TTC549 (cell line): Measurements from ENCODE around the gene C11orf98.
A peak's percentile ranks its signal among the peaks of the same experiment; 100 is the strongest.
"Not testable (repeated sequence)": the region's sequence is repeated elsewhere in the genome, so short reads cannot be mapped to it uniquely, and the experiment has no call there.

ENCODE experiments used
- FAIRE-seq: peaks from 2 replicates; lab custom pipeline; 2012; peaks lifted over from hg19 to GRCh38; lab: Jason Lieb, UNC

The C11orf98 gene

DNA sequence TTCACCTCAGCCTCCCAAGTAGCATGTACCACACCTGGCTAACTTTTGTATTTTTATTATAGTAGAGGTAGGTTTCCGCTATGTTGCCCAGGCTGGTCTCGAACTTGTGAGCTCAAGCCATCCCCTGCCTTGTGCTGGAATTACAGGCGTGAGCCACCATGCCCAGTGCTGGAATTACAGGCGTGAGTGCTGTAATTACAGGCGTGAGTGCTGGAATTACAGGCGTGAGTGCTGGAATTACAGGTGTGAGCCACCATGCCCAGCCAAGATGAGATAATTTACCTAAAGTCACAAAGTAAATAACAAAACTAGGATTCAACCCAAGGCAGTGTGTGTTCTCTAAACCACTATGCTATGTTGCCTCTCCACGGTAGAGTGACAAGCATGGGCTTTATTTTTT lies 17.5 kb upstream of the C11orf98 start:
- FAIRE-seq: no peak

- FAIRE-seq: peak; percentile 22
These were observed 15.8 kb upstream of the C11orf98 start for GRCh38 chr11:62680825-62681240.

- no peak for FAIRE-seq
These were observed 14.0 kb upstream of the C11orf98 start, which contains the start of gene UBXN1 for GRCh38 chr11:62678770-62679696. Gene UBXN1, minus strand, starts transcription at chr11:62679073. Its CDS starts 150 bp downstream, at chr11:62678923.

- FAIRE-seq: no peak
These were observed 13.4 kb upstream of the C11orf98 start for GRCh38 chr11:62678433-62678769.

DNA sequence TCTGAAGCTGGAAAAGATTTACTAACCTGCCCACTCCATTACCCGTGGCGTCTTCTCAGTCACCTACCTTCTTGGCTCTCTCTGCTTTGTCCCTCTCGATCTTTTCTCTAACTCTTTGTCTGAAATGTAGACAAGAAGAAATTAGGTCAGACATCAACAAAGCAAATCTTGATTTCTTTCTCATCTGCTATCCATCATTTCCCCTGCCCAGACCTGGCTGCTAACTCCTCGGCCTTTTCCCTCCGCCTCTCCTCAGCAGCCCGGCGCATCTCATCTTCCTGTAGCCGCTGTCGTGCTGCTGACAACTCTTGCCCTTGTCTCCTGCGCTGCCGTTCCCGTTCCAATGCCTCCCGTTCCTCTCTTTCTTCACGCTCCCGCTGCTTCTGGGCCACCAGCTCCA lies 12.7 kb upstream of the C11orf98 start:
- no peak for FAIRE-seq

GRCh38 chr11:62677156-62677555 lies 12.1 kb upstream of the C11orf98 start:
- FAIRE-seq: no peak

DNA sequence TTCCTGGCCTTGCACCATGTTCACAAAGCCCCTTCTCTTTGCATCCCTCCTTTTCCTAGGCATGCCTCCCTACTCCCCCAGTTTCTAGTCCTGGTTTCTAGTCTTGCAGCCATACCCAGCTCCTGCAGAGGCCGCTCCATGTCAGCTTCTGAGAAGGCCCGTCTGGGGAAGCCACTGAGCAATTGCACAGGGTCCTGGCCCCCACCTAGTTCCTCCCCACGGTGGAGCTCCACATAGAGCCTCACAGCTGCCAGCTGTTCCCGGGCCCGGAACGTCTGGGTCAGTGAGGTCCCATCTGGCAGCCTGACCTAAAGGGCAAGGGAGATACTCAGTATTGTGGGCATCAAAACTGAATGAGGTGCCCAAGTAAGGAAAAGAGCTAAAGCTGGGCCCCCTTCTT lies 11.7 kb upstream of the C11orf98 start:
- FAIRE-seq: no peak

- FAIRE-seq: not testable (repeated sequence)
These were observed 10.4 kb upstream of the C11orf98 start for GRCh38 chr11:62675415-62675814.

GRCh38 chr11:62673196-62673525 lies 8.2 kb upstream of the C11orf98 start:
- no peak for FAIRE-seq

GRCh38 chr11:62671608-62672389 lies 6.8 kb upstream of the C11orf98 start, which contains the start of the genes LBHD1 and UQCC3:
Gene LBHD1, minus strand, starts transcription at chr11:62672267. Its CDS starts 2,236 bp downstream, at chr11:62670031.
Gene UQCC3, plus strand, starts transcription at chr11:62671673. Its CDS starts 73 bp downstream, at chr11:62671746.
- no peak for FAIRE-seq

DNA sequence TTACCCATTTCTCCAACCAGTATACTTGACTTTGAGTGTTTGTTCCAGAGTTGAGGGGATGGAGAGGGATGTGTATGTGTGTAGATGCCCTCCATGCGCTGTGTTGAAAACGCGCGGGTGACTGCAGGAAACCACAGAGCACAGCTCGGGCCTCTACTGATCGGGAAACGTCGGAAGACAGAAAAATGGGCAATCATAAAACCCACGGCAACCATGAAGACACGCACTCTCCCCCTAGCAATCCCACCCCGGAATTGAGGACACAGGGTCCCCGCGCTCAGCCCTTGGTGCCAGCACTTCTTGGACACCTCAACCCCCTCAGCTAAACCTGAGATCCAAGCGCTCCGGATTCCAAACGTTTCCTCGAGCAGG lies 6.2 kb upstream of the C11orf98 start:
- FAIRE-seq: no peak

DNA sequence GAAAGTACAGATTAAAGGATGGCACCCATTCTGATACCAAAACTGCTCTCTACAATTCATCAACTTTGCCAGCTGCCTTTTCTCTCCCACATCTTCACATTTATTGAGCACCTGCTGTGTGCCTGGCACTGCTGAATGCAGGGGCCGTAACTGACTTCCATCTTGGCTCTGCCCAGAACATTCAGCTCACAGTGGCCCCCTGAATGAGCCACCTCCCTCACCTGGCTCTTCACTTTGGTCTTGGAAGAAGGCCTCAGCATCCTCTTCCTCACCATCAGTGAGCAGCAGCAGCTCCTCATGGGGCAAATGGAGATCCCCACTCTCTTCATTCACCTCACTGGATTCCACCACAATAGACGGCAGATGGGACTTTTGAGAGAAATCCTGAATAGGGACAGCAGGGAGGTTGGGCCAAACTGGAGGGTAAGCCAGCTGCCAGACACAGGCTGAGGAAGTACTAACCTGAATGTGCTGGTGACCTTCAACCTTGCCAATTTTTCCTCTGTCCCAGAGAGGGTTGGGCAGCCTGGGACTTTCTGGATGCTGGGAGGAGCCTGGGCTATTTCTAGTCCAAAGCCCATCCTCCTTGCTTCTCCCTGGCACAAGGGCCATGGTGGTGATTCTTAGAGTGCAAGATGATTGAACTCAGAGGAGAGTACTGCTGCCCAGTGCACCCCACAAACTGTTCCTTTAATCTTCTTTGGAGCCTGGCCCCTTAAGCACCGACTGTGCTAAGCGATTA lies 4.6 kb upstream of the C11orf98 start:
- FAIRE-seq: no peak

- no peak for FAIRE-seq
These were observed 2.5 kb upstream of the C11orf98 start for GRCh38 chr11:62667460-62667859.

DNA sequence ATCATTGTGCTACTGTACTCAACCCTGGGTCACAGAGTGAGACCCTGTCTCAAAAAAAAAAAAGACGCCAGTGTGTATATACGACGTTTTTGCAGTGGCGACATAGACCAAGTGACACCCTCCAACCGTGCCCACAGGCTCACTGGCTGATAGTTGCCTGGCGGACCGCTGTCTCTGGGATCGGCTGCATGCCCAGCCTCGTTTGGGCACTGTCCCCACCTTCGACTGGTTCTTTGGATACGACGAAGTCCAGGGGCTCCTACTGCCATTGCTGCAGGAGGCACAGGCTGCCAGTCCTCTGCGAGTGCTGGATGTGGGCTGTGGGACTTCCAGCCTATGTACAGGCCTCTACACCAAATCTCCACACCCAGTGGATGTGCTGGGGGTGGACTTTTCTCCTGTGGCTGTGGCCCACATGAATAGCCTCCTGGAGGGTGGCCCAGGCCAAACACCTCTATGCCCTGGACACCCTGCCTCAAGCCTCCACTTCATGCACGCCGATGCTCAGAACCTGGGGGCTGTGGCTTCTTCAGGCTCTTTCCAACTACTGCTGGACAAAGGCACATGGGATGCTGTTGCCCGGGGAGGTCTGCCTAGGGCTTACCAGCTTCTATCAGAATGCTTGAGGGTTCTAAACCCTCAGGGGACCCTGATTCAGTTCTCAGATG lies 1.4 kb upstream of the C11orf98 start:
- no peak for FAIRE-seq

GRCh38 chr11:62665599-62666258 lies 719 bp upstream of the C11orf98 start:
- FAIRE-seq: no peak

GRCh38 chr11:62664405-62665074 lies 470 bp downstream of the C11orf98 start:
- FAIRE-seq: no peak

- no peak for FAIRE-seq
These were observed 8.1 kb downstream of the C11orf98 start for GRCh38 chr11:62656796-62657429.

- FAIRE-seq: no peak
These were observed 10.7 kb downstream of the C11orf98 start for GRCh38 chr11:62654297-62654696.

DNA sequence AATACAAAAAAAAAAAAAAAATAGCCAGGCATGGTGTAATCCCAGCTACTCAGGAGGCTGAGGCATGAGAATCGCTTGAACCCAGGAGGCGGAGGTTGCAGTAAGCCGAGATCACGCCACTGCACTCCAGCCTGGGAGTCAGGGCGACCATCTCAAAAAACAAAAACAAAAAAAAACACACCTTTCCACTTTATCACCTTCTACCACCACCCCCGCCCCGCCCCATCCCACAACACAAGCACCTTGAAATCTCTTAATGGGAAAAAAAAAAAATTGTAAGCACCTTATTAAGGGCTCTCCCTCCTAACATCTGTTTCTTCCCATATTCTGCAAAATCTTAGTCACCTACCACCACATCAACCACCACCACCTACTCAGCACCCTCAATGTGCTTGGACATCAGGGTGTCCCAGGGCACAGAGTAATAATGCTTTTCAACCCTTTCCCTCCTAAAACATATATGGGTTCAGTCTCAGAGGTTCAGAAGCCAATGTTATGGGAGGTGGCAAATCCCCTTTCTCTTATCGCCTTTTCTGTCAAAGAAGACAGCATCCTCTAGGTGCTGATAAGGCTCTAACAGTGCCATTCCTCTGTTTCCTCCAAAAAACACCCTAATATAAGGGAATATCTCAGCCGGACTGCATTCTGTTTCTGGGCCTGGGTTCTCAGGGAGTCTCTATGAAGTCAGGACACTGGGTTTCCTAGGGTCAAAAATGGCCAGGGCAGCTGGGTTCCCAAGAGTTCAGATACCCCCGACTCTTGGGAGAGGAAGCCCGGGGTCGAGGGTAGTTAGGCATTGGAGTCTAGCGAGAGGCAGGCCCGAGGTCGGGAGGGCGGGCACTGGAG lies 12.6 kb downstream of the C11orf98 start:
- no peak for FAIRE-seq
